ENCODE measurements around the gene CCDC102B.

CCDC102B gene

GRCh38 chr18:69082499-69082898 lies 284.6 kb downstream of the CCDC102B start:
- no peaks in the 10 kb centered on the region for H3K9me3 ChIP-seq (ENCODE audit: control insufficient read depth, insufficient read depth, low read length)
- no peaks in the 10 kb centered on the region for H3K79me2 ChIP-seq (ENCODE audit: control insufficient read depth, low read length)
- no peaks in the 10 kb centered on the region for H3F3A ChIP-seq (ENCODE audit: control insufficient read depth, insufficient read depth)
- H3K4me1 ChIP-seq (ENCODE audit: control insufficient read depth, low read length): no peaks in the 10 kb centered on the region
- H3K4me2 ChIP-seq (ENCODE audit: low read length): no peak overlapping the region
- no peak overlapping the region for H3K4me3 ChIP-seq (ENCODE audit: low read length)
- no peaks in the 10 kb centered on the region for H4K20me1 ChIP-seq (ENCODE audit: control insufficient read depth, insufficient read depth, low read depth, low read length)
- no peaks in the 10 kb centered on the region for H3K9me2 ChIP-seq (replicated peaks; ENCODE audit: control insufficient read depth, low read length)
- H3K27ac ChIP-seq (ENCODE audit: low read depth, low read length): no peak overlapping the region
- no peaks in the 10 kb centered on the region for H3K36me3 ChIP-seq (ENCODE audit: control insufficient read depth, low read length)
- TF ChIP-seq, protein P1, sequence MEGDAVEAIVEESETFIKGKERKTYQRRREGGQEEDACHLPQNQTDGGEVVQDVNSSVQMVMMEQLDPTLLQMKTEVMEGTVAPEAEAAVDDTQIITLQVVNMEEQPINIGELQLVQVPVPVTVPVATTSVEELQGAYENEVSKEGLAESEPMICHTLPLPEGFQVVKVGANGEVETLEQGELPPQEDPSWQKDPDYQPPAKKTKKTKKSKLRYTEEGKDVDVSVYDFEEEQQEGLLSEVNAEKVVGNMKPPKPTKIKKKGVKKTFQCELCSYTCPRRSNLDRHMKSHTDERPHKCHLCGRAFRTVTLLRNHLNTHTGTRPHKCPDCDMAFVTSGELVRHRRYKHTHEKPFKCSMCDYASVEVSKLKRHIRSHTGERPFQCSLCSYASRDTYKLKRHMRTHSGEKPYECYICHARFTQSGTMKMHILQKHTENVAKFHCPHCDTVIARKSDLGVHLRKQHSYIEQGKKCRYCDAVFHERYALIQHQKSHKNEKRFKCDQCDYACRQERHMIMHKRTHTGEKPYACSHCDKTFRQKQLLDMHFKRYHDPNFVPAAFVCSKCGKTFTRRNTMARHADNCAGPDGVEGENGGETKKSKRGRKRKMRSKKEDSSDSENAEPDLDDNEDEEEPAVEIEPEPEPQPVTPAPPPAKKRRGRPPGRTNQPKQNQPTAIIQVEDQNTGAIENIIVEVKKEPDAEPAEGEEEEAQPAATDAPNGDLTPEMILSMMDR (IDR thresholded peaks at IDR 0.05; ENCODE audit: low read depth, low read length, poor library complexity, severe bottlenecking): no peak
- no peak for TF ChIP-seq EZH2phosphoT487 (IDR thresholded peaks at IDR 0.05; ENCODE audit: borderline replicate concordance, low read length)
- H3K27me3 ChIP-seq (ENCODE audit: control insufficient read depth, low read length): no peaks in the 10 kb centered on the region

DNA sequence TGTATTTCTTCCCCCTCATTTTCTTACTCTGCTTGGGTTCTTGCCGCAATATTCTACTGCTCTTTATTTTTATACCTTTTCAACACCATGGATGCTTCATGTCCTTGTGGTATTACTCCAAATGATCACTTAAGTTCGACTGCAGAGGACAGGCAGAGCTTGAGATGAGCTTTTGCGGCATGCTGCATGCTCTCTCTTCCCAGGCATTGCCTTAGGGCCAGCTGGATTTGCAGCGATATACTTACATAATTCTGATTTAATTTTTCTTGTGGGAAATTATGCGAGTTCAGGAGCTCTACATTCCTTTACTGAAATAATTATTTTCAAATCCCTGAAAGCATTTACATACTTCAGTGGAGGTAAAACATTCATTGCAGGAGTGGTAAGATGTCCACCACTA lies 288.1 kb downstream of the CCDC102B start:
- H4K20me1 ChIP-seq (ENCODE audit: control insufficient read depth, insufficient read depth, low read depth, low read length): no peaks in the 10 kb centered on the region
- no peak for TF ChIP-seq EZH2phosphoT487 (IDR thresholded peaks at IDR 0.05; ENCODE audit: borderline replicate concordance, low read length)
- TF ChIP-seq, protein P1 (IDR thresholded peaks at IDR 0.05; ENCODE audit: low read depth, low read length, poor library complexity, severe bottlenecking): no peak
- H3K4me3 ChIP-seq (ENCODE audit: low read length): no peak overlapping the region
- H3K27ac ChIP-seq (ENCODE audit: low read depth, low read length): no peak overlapping the region
- no peaks in the 10 kb centered on the region for H3F3A ChIP-seq (ENCODE audit: control insufficient read depth, insufficient read depth)
- H3K27me3 ChIP-seq (ENCODE audit: control insufficient read depth, low read length): no peaks in the 10 kb centered on the region
- no peak overlapping the region for H3K4me2 ChIP-seq (ENCODE audit: low read length)
- no peaks in the 10 kb centered on the region for H3K9me3 ChIP-seq (ENCODE audit: control insufficient read depth, insufficient read depth, low read length)
- H3K79me2 ChIP-seq (ENCODE audit: control insufficient read depth, low read length): no peaks in the 10 kb centered on the region
- no peaks in the 10 kb centered on the region for H3K36me3 ChIP-seq (ENCODE audit: control insufficient read depth, low read length)
- H3K9me2 ChIP-seq (replicated peaks; ENCODE audit: control insufficient read depth, low read length): no peaks in the 10 kb centered on the region
- H3K4me1 ChIP-seq (ENCODE audit: control insufficient read depth, low read length): no peaks in the 10 kb centered on the region

DNA sequence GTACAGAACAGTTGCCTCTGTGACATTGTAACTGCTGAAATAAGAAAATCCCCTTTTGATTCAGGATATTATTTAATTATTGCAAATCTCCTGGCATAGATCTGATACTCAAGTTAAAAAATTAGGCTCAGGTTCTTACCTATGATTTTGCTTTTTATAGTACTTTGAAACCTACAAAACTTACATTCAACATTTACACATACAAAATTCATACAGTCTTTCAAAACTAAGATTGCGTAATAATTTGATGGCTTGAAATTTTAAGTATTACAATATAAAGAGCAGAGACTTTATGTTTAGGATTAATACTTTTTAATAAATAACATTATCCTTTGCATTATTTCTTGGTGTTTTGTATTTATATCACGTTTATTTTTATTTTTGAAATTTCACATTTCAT lies 291.1 kb downstream of the CCDC102B start:
- TF ChIP-seq, protein P1 (IDR thresholded peaks at IDR 0.05; ENCODE audit: low read depth, low read length, poor library complexity, severe bottlenecking): no peak
- TF ChIP-seq EZH2phosphoT487 (IDR thresholded peaks at IDR 0.05; ENCODE audit: borderline replicate concordance, low read length): no peak
- Histone ChIP-seq H3K4me3 (ENCODE audit: low read length) (no peak overlapping the region), H3K27ac (ENCODE audit: low read depth, low read length) (no peak overlapping the region), H3K36me3 (ENCODE audit: control insufficient read depth, low read length) (no peaks in the 10 kb centered on the region), H3K9me3 (ENCODE audit: control insufficient read depth, insufficient read depth, low read length) (no peaks in the 10 kb centered on the region), H3K79me2 (ENCODE audit: control insufficient read depth, low read length) (no peaks in the 10 kb centered on the region), H3K9me2 (replicated peaks; ENCODE audit: control insufficient read depth, low read length) (no peaks in the 10 kb centered on the region), H3K4me1 (ENCODE audit: control insufficient read depth, low read length) (no peaks in the 10 kb centered on the region), H3K27me3 (ENCODE audit: control insufficient read depth, low read length) (no peaks in the 10 kb centered on the region), H4K20me1 (ENCODE audit: control insufficient read depth, insufficient read depth, low read depth, low read length) (no peaks in the 10 kb centered on the region), H3F3A (ENCODE audit: control insufficient read depth, insufficient read depth) (no peaks in the 10 kb centered on the region), H3K4me2 (ENCODE audit: low read length) (no peak overlapping the region)

- H4K20me1 ChIP-seq (ENCODE audit: control insufficient read depth, insufficient read depth, low read depth, low read length): no peaks in the 10 kb centered on the region
- no peaks in the 10 kb centered on the region for H3K36me3 ChIP-seq (ENCODE audit: control insufficient read depth, low read length)
- H3F3A ChIP-seq (ENCODE audit: control insufficient read depth, insufficient read depth): no peaks in the 10 kb centered on the region
- no peaks in the 10 kb centered on the region for H3K9me2 ChIP-seq (replicated peaks; ENCODE audit: control insufficient read depth, low read length)
- H3K9me3 ChIP-seq (ENCODE audit: control insufficient read depth, insufficient read depth, low read length): no peaks in the 10 kb centered on the region
- no peak overlapping the region for H3K4me2 ChIP-seq (ENCODE audit: low read length)
- no peak overlapping the region for H3K27ac ChIP-seq (ENCODE audit: low read depth, low read length)
- H3K79me2 ChIP-seq (ENCODE audit: control insufficient read depth, low read length): no peaks in the 10 kb centered on the region
- H3K27me3 ChIP-seq (ENCODE audit: control insufficient read depth, low read length): no peaks in the 10 kb centered on the region
- TF ChIP-seq EZH2phosphoT487 (IDR thresholded peaks at IDR 0.05; ENCODE audit: borderline replicate concordance, low read length): no peak
- TF ChIP-seq, protein P1 (IDR thresholded peaks at IDR 0.05; ENCODE audit: low read depth, low read length, poor library complexity, severe bottlenecking): no peak
- H3K4me1 ChIP-seq (ENCODE audit: control insufficient read depth, low read length): no peaks in the 10 kb centered on the region
- H3K4me3 ChIP-seq (ENCODE audit: low read length): no peak overlapping the region
Measured at GRCh38 chr18:69097349-69097748, 299.5 kb downstream of the CCDC102B start.
